Astrocyte of the spinal cord (primary cell): Measurements from ENCODE around the gene PLXNA2.
A peak's percentile ranks its signal among the peaks of the same experiment; 100 is the strongest.

Source experiments
- DNase-seq: peaks from one replicate; pipeline ENCODE4 v3.0.0; 2011; ENCODE audit warnings: low read depth, low spot score
- H3K4me3 ChIP-seq: 2 replicates; pipeline ENCODE4 v1.5.1; 2011; ENCODE audit warnings: low read depth, mild to moderate bottlenecking, low read length, moderate library complexity
- CTCF ChIP-seq: IDR thresholded peaks from 2 replicates; pipeline ENCODE4 v1.5.1; 2012; ENCODE audit warnings: low read depth, mild to moderate bottlenecking, low read length, inconsistent platforms
- in situ Hi-C: cut with HindIII; loops from 2 replicates; pipeline ENCODE4 v1.10.0; 2017; ENCODE audit warnings: low sequenced_read_pairs

PLXNA2 gene

GRCh38 chr1:208151728-208152598, 92.2 kb downstream of the PLXNA2 start:
- TF ChIP-seq CTCF, result no peak
- no peak for DNase-seq
- H3K4me3 ChIP-seq, result no peak overlapping the region
- in situ Hi-C loops, result no loop called here

- no peak for TF ChIP-seq CTCF
- in situ Hi-C loops, result no loop called here
- no peak overlapping the region for H3K4me3 ChIP-seq
- no peak for DNase-seq
These were observed 93.2 kb downstream of the PLXNA2 start for GRCh38 chr1:208150833-208151458.

- DNase-seq, result peak; percentile 25
- no peak overlapping the region for H3K4me3 ChIP-seq
- TF ChIP-seq CTCF, result no peak
- in situ Hi-C loops, result no loop called here
These were observed 94.2 kb downstream of the PLXNA2 start for GRCh38 chr1:208149776-208150514.

- in situ Hi-C loops, result no loop called here
- no peak for TF ChIP-seq CTCF
- DNase-seq, result no peak
- no peak overlapping the region for H3K4me3 ChIP-seq
These were observed 95.0 kb downstream of the PLXNA2 start for GRCh38 chr1:208149213-208149612.

- in situ Hi-C loops, result no loop called here
These were observed 95.8 kb downstream of the PLXNA2 start for GRCh38 chr1:208148380-208148779.

More at GRCh38 chr1:208148380-208148779, 95.8 kb downstream of the PLXNA2 start:
- H3K4me3 ChIP-seq, result no peak overlapping the region
- no peak for DNase-seq
- no peak for TF ChIP-seq CTCF
